ENCODE data around the gene AGRP.
A peak's percentile ranks its signal among the peaks of the same experiment; 100 is the strongest.
"Not testable (repeated sequence)": the region's sequence is repeated elsewhere in the genome, so short reads cannot be mapped to it uniquely, and the experiment has no call there.

AGRP gene

DNA sequence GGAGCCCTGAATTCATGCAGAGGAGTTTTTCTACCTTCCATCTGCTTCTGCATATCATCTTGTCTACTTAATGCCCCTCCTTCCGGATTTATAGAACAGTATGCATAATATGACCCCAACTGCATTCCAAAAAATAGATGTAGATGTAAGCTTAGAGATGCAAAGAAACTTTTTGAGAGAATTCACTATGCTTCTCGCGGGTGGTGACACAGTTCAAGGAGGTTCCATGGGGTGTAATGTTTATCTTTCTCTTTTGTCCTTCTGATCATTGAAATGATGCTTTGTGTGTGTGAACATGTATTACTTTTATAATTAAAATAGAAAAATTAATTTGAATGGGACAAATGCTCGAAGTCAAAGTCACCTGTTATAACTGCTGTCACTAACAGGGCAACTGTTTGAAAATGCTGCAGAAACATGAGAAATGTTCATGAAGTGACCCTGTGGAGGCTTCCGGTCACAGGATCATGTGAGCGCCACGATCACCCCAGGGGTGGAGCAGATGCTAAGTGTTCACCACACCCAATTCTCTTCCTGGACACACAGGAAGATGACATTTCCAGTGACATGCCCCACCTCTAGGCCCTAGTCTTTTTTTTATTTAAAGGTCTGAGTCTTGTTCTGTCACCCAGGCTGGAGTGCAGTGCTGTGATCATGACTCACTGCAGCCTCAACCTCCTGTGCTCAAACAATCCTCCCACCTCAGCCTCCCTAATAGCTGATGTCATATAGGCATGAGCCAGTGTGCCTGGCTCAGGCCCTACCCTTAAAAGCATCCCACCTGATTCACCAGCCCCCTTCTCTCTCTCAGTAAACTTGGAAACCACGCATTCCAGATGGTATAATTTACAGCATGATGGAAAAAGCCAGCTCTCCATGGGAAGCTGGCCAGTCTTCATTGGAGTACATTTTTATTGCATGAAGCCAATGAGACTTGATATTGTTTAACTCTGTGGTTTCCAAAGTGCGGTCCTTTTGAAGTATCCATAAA lies 21.0 kb upstream of the AGRP start:
- no peak for DNase-seq (ENCODE audit: low read depth in 3 of 3)

DNA sequence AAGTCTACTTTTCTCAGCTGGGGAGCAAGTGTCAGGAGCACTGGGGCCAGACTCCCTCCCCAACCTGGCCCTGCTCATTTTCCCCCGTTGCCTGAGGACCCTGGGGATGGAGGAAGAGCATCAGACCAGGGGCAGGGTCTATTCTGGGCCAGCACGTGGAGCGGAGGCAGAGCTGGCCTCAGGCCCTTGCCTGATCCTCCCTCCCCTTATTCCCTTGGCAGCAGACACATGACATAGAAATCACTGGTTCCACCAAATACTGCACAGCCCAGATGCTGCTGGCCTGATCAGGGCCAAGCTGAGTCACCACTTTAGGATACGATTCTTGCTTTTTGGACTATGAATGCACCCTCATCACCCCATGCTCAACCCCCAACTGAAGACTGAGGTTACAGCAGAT lies 15.8 kb upstream of the AGRP start:
- no peak for DNase-seq (ENCODE audit: low read depth in 3 of 3)

DNA sequence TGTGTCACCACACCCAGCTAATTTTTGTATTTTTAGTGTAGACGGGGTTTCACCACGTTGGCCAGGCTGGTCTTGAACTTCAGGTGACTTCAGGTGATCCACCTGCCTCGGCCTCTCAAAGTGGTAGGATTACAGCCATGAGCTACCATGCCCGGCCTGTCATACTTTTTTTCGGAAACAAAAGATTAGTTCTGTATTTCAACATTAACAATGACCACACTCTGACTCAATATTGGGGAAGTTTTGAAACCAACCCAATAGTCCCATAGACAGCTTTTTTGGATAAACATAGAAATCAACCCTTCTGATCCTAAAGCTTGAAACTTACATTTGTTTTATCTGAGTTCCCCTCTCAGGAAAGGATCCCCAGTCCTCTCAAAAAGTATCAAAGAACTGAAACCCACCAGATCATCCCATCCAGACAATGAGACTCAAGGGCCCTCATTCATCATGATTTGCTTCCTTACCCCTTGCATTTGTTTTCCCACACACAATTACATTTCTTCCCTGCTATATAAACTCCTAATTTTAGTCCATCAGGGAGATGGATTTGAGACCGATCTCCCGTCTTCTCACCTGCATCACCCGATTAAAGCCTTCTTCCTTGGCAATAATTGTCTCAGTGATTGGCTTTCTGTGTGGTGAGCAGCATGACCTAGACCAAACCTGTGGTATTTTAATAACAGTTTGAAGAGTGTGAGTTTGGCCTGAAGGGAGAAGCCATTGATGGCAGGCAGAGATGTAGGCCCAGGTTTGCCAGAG lies 7.2 kb upstream of the AGRP start:
- DNase-seq (ENCODE audit: low read depth in 3 of 3): no peak

DNA sequence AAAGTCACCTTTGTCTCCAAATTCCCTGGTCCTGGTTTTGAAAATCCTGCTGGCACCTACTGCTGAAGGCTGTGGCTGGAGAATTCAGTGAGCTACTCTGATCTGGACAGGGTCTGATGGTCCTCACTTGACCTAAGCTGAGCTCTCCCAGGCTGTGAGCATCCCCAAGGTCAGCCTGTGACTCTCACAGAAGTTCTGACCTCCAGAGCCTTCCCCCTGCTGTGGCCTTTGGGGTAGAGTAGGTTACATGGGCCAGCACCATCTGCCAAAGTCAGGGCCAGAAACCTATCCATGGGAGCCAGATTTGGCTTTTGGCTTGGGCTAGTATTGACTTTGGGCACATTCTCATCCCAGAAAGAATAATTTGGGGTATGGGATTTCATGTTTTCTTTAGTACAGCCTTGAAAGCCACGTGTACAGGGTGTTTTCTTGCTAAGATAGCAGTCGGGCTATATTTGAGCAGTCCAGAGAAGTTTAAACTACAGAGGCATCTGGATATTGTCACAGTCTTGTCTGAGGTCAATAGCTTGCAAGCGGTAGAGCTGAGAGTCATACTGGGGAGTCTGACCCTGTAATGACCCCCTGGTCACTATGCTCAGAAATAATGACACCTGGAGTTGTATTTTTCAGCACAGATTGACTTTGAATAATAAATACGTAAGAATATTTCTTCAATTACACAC lies 6.2 kb upstream of the AGRP start:
- DNase-seq (ENCODE audit: low read depth in 3 of 3): no peak

DNA sequence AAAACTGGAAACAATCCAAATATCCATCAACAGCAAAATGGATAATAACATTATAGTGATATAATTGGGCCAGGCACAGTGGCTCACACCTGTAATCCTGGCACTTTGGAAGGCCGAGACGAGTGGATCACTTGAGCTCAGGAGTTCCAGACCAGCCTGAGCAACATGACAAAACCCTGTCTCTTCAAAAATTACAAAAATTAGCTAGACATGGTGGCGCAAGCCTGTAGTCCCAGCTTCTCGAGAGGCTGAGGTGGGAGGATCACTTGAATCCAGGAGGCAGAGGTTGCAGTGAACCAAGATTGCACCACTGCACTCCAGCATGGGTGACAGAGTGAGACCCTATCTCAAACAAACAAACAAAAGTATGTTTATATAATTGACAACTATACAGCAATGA lies 4.2 kb upstream of the AGRP start:
- not testable (repeated sequence) for DNase-seq (ENCODE audit: low read depth in 3 of 3)

DNA sequence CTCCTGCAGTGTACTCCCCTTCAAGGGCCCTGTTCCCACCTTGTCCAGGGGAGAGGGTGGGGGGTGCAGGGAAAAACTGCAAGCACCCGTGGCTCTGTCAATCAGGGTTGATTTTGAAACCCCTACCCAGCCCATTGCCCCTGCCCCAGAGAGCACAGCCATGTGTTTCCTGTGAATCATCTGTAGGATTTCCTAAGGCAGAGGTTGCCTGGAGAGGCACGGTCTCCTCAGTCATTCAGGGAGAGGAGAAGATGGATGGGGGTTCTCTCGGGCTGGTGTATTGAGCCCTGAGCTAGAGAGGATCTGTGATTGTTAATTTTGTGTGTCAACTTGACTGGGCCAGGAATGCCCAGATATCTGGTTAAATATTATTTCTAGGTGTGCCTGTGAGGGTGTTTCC lies 3.5 kb upstream of the AGRP start:
- no peak for DNase-seq (ENCODE audit: low read depth in 3 of 3)

DNA sequence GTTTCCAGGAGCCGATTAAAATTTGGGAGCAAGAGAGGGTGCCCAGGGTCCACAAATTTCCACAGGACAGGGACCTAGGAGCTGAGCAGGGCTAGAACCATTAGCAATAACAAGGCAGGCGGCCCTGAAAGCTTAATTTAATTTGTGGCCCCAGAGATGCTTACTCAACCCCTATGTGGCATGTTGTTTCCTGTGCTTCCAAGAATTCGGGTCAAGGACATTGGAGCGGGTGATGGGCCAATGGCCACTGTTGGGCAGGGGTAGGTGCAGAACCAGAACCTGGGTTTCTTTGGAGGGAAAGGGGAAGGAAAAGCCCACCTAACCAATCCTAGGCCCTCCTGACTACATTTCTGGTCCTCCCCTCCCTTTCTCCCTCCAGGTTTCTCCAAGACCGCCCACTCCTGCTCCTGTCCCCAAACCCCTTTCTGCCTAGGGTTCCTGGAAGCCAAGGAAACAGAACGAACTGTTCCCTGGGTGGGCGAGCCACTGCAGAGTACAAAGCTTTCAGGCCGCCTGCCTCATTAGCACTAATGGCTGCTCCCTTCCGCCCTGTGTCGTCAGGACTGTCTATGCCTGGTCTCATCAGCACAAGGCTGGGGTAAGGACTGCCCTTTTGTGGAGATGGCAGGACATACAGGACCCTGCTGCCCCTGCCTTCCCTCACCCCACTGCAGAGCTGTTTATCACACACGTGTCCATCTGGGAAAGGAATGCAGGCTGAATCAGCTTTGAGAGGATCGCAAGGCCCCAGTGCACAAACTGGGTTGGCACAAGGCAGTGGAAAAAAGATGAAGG lies 581 bp upstream of the AGRP start:
- no peak for DNase-seq (ENCODE audit: low read depth in 3 of 3)

DNA sequence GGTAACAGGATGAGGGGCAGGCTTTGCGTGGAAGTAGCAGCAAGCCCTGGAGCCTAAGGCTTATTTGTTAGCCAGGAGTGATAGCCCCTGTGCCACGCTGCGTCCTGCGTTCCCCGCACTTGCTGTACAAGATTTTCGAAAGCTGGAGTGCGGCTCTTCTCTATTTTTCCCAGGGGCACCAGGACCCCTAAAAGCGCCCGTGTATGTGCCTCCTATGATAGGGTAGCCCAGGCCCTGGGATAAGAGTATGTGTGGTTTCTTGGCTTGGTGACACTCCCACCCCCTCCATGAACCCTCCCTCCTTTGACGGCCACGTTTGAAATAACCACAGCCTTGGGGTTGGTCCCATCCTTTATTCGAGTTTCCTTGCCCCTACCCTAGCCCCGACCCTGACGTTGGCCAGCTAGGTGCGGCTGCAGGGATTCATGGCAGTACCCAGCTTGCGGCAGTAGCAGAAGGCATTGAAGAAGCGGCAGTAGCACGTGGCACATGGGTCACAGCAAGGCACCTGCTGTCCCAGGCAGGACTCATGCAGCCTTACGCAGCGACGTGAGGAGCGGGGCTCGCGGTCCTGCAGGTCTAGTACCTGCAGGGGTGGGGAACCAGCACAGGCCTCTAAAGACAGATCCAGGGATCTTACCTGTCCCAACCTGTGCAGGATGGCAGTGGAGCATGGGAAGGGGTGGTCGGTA lies 968 bp downstream of the AGRP start:
- DNase-seq (ENCODE audit: low read depth in 3 of 3): peak in 1 of 3 experiments; percentile 10

DNA sequence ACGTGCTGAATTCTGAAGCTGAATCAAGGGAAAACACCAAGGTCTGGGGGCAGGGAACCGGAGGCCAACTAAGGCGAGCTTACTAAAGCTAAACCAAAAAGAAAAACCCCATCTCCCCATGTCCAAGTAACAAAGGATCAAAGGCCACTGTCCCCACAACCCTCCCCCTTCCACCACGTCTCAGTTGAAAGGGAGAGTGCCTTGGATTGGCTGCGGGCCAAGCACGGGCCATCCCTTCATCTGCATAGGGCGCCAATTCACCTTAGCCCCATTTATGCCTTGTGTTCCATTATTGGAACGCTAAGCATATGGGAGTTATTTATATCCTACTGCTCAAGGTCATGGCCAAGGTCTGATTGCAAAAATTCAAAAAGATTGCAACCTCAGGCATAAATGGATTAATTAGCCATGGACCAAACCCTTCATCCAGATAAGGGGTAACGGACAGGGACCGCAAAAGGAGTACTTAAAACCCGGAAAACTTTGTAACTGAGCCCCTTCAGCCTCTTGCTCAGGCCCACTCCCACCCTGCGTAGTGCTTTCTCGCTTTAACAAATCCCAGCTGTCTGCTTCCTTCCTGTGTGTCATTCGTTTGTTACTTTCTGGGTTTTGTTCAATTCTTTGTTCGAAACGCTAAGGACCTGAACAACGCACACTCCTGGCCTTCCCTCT lies 1.6 kb downstream of the AGRP start:
- DNase-seq (ENCODE audit: low read depth in 3 of 3): no peak

DNA sequence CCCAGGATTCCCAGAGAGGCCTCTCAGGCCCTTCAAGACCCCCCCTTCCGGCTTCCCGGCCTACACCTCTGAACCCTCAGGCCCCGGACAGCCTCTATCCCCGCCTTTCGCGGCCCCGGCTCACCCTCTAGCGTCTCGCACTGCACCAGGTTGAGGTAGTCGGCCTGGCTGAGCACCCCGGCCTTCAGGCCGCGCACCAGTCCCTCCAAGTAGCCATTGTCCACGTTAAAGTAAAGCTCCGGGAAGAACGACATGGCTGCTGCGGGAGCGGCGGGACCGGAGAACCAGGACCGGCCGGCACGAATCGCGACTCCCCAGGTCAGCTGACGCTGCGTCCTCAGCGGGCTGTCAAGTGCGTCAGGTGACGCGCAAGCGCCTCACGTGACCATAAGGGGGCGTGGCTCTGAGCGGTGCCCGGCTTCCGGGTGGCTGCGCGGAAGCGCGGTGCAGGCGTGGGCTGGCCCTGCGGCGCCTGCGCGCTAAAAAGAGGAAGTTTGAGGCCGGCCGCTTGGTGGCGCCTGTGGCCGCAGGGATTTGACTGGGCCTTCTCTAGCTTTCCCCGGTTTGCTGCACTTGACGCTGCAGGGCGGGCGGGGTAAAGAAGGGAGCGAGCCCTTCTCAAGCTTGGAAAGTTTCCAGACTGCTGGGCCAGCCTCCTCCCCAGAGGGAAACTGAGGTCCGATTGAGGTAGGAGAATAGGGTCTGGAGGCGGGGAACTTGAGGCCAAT lies 2.4 kb downstream of the AGRP start, which contains the start of gene ATP6V0D1:
Gene ATP6V0D1 (minus strand): TSS at position 325 of the 728 bp plus-strand sequence. CDS start 71 bp downstream, at position 254.
- DNase-seq (ENCODE audit: low read depth in 3 of 3): peak; percentile 97 to 98 (median 97)

DNA sequence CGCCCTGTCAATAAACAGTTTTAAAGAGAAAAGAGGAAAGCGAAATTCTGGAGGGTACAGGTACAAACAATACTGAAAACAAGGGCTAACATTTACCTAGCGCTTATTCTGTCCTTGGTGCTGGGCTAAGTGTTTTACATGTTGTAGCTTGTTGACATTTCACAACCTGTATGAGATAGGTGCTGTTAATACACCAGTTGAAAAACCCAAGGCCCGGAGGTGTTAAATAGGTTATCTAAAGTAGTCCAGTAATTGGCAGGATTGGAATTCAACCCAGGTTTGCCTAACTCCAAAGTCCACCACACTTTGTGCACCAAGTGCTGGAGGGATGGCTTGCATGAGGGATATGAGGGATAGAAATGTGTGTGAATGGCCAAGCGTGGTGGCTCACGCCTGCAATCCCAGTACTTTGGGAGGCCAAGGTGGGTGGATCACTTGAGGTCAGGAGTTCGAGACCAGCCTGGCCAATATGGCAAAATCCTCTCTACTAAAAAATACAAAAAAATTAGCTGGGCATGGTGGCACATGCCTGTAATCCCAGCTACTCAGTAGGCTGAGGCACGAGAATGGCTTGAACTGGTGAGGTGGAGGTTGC lies 5.3 kb downstream of the AGRP start:
- no peak for DNase-seq (ENCODE audit: low read depth in 3 of 3)

DNA sequence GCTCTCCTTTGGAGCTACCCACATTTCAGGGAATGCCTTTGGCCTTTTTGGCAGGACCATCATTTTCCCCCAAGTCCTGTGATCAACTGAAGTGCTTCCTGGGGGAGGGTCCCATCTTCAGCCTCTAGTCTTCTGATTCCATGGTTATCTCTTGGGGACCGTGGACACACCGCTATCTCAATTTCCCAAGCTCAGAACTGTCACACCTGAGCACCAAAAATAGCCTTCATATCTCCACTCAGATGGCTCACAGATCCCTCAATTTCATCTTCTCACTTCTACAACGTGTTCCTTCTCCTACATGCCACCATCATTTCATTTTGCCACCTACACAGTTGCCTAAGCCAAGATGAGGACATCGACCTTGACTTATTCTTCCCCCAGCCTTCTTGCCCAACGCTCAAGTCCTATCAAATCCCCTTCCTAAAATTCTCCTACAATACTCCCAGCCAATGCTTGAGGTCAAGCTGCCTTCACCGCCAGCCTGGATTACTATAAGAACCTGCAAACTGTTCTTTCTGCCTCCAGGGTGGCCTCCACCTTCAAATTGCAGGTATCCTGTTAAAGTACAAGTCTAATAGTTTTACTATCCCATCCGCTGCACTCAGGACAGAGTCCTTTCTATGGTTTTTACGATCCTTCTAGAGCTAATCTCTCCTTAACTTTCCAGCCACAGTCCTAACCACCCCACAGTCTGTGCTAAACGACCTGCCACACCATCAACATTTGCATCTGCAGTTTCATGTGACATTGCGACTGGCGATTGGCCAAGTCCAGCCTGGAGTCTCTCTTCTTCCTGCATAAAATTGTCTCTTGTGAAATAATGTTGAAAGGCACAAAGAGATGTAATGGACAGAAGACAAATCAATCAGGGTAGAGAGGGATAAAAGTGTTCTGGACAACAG lies 8.5 kb downstream of the AGRP start:
- no peak for DNase-seq (ENCODE audit: low read depth in 3 of 3)

DNA sequence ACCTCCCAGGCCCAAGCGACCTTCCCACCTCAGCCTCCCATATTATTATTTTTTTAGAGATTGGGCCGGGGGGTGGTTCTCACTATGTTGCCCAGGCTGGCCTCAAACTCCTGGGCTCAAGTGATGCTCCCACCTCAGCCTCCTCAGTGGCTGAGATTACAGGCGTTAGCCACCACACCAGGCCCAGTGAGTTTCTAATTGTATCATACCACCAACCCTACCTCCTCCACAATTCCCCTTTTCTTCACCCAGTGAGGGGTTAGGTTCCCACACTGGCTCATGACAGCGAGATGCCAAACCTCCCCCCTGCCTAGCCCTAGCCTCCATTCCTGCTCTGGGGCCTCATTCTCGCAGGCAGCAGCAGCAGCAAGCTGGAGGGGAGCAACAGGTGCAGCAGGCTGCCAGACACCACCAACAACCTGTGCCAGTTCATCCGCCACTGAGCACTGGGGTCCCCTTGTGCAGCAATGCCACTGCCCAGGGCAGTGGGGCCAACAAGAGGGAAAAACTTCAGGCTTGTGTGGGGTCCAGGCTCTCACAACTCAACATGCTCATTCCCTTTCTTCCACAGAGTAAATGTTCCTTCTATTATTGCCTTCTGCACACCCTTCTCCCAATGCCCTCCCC lies 11.5 kb downstream of the AGRP start:
- no peak for DNase-seq (ENCODE audit: low read depth in 3 of 3)

DNA sequence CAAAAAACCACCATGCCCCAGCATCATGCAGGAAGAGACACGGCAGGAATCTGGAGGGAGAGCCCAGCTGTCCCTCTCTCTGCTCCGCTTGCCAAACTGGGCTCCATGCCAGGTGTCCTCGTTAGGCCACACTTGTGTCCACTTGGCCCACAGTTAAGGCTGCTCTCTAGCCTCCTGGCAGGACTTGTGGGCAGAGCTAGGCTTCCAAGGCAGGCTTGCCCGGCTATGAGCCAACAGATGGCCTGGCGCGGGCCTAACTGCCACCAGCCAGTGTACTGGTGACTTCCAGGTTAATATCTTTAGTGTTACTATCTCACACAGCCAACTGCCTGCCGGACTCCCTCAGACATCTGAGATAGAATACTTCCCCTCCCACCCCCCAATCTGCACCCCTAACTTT lies 13.0 kb downstream of the AGRP start:
- no peak for DNase-seq (ENCODE audit: low read depth in 3 of 3)

DNA sequence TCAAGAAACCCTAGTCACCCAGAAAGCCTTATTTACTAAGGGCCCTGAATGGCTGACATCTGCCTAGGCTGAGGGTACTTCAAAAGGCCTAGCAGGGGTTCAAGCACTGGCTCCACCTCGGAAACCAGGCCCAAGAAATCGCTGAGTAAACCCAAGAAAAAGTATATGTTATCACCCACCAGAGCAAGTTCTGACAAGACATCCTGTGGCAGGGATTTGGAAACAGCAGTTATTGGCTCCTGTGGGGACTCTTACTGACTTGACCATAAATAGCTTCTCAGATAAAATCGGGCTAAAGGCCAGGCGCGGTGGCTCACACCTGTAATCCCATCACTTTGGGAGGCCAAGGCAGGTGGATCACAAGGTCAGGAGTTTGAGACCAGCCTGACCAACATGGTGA lies 14.6 kb downstream of the AGRP start:
- DNase-seq (ENCODE audit: low read depth in 3 of 3): no peak

DNA sequence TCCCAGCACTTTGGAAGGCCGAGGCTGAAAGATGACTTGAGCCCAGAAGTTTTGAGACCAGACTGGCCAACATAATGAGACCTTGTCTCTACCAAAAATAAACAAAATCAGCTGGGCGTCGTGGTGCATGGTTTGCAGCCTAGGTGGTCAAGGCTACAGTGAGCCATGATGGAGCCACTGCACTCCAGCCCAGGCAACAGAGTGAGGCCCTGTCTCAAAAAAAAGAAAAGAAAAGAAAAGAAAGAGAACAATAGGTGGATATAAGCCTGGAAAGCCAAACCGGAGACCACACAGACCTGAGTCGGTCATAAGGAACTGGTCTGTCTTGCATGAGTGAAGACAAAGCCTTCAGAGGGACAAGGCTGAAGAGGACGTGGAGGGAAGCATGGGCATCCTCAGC lies 16.8 kb downstream of the AGRP start:
- no peak for DNase-seq (ENCODE audit: low read depth in 3 of 3)

DNA sequence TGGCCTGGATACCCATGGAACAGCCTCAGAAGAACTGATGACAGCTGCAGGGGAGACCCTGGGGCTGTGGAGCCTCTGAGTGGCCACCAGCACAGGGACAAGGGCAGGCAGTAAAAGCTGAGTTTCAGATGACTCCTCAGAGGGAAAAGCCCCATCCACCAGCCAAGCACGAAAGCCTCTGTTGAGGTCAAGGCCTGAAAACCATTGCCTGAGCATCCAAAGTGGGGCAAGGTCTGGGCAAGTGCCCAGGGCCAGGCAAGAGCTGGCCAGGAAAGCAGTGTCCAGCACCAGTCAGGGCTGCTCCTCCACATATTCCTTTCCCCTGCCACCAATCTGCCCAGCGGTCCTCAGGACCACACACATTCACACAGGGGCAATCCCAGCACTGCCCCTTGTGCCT lies 18.8 kb downstream of the AGRP start:
- no peak for DNase-seq (ENCODE audit: low read depth in 3 of 3)

DNA sequence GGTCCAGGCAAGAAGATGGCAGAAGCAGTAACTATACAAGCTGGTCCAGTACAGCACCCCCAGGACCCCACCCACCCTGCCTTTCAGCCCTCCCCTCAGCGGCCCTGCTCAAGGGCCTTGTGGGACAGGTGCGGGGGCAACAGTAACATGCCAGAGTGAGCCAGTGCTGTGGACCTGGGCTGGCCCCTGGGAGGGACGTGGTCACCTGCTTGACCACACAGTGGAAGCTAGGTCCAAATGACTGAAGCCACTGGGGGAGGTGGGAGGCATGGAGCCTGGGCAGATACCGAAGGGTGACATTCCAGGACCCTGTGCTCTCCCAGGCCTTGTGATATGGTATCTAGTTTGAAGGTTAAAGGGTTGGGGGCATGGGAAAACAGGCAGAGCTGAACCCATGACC lies 19.7 kb downstream of the AGRP start:
- DNase-seq (ENCODE audit: low read depth in 3 of 3): no peak

Measured in stimulated activated CD4-positive, alpha-beta T cell treated with anti-CD3 and anti-CD28 coated beads, TNF-alpha, amount 100 ng/mL, for 4 hours (primary cell).